Ectodermal cell (in vitro differentiated cells): Measurements from ENCODE around the gene SH2D3C.

Experiments used
- H3K27ac ChIP-seq: 2 replicates; pipeline ENCODE4 v1.7.0; 2013; ENCODE audit warnings: mild to moderate bottlenecking, low read depth, low read length; ENCODE audit not compliant: insufficient read depth, poor library complexity, severe bottlenecking
- H3K27me3 ChIP-seq: 2 replicates; pipeline ENCODE4 v1.7.0; 2013; ENCODE audit warnings: mild to moderate bottlenecking, low read length; ENCODE audit not compliant: insufficient read depth, control insufficient read depth, poor library complexity, severe bottlenecking
- H3K36me3 ChIP-seq: one replicate; pipeline ENCODE4 v1.7.0; 2013; ENCODE audit warnings: low read length; ENCODE audit not compliant: control insufficient read depth, insufficient read depth
- H3K4me1 ChIP-seq: one replicate; pipeline ENCODE4 v1.7.0; 2013; ENCODE audit warnings: low read length; ENCODE audit not compliant: control insufficient read depth, insufficient read depth
- H3K4me3 ChIP-seq: 2 replicates; pipeline ENCODE4 v1.7.0; 2013; ENCODE audit warnings: low read depth, low read length, control low read depth; ENCODE audit not compliant: insufficient read depth
- H3K9me3 ChIP-seq: 2 replicates; pipeline ENCODE4 v1.7.0; 2013; ENCODE audit warnings: mild to moderate bottlenecking, low read length, moderate library complexity; ENCODE audit not compliant: control insufficient read depth
- WGBS, 2 experiments: methylation state at CpG; one replicate each; pipeline ENCODE4 v1.1.7; 2013; ENCODE audit warnings: missing lambda C conversion rate in 2 of 2; 5-methylcytosine and 5-hydroxymethylcytosine counted together

SH2D3C gene

GRCh38 chr9:127739614-127740330, 38.7 kb downstream of the SH2D3C start:
- H3K36me3 ChIP-seq: no peaks in the 10 kb centered on the region
- H3K27me3 ChIP-seq: peaks cover 12% of the 10 kb centered on the region
- H3K4me3 ChIP-seq: no peak overlapping the region
- H3K27ac ChIP-seq: no peak overlapping the region
- no peaks in the 10 kb centered on the region for H3K9me3 ChIP-seq
- H3K4me1 ChIP-seq: no peaks in the 10 kb centered on the region
- 89 to 91% methylated on average over 19 of the region's 19 CpGs for WGBS, 2 experiments

GRCh38 chr9:127738666-127739065, 39.8 kb downstream of the SH2D3C start:
- no peaks in the 10 kb centered on the region for H3K36me3 ChIP-seq
- no peak overlapping the region for H3K4me3 ChIP-seq
- no peak overlapping the region for H3K27ac ChIP-seq
- no peaks in the 10 kb centered on the region for H3K9me3 ChIP-seq
- 92 to 94% methylated on average over 12 to 13 of the region's 13 CpGs for WGBS, 2 experiments
- peaks cover 4% of the 10 kb centered on the region for H3K4me1 ChIP-seq
- peaks cover 12% of the 10 kb centered on the region for H3K27me3 ChIP-seq

- Histone ChIP-seq H3K27ac (peak overlapping the region; percentile 82), H3K4me3 (no peak overlapping the region)
- WGBS, 2 experiments: 37 to 38% methylated on average over 15 of the region's 15 CpGs
Measured at GRCh38 chr9:127735530-127736185, 42.8 kb downstream of the SH2D3C start.

GRCh38 chr9:127734747-127735529, 43.5 kb downstream of the SH2D3C start, which contains the start of gene TOR2A:
Gene TOR2A (minus strand): TSS chr9:127735294. CDS start chr9:127735270, 24 bp downstream.
- H3K9me3 ChIP-seq: no peaks in the 10 kb centered on the region
- 0% methylated on average over 76 of the region's 76 CpGs for WGBS, 2 experiments
- peak within 1 kb of the TSS; percentile 70 for H3K4me3 ChIP-seq
- no peaks in the 10 kb centered on the region for H3K36me3 ChIP-seq
- H3K27me3 ChIP-seq: no peaks in the 10 kb centered on the region
- peak within 1 kb of the TSS; percentile 82 for H3K27ac ChIP-seq
- peaks cover 4% of the 10 kb centered on the region for H3K4me1 ChIP-seq

More at GRCh38 chr9:127735530-127736185, 42.8 kb downstream of the SH2D3C start:
- peaks cover 4% of the 10 kb centered on the region for H3K4me1 ChIP-seq
- no peaks in the 10 kb centered on the region for H3K36me3 ChIP-seq
- peaks cover under 1% of the 10 kb centered on the region for H3K27me3 ChIP-seq
- H3K9me3 ChIP-seq: no peaks in the 10 kb centered on the region

GRCh38 chr9:127734247-127734746, 44.2 kb downstream of the SH2D3C start:
- WGBS, 2 experiments: 65 to 66% methylated on average over 22 of the region's 22 CpGs
- peaks cover 4% of the 10 kb centered on the region for H3K4me1 ChIP-seq
- no peaks in the 10 kb centered on the region for H3K36me3 ChIP-seq
- peak overlapping the region; percentile 70 for H3K4me3 ChIP-seq
- H3K27me3 ChIP-seq: no peaks in the 10 kb centered on the region
- no peaks in the 10 kb centered on the region for H3K9me3 ChIP-seq
- no peak overlapping the region for H3K27ac ChIP-seq

- Histone ChIP-seq H3K4me1 (peaks cover 4% of the 10 kb centered on the region), H3K4me3 (no peak overlapping the region), H3K27ac (no peak overlapping the region), H3K9me3 (no peaks in the 10 kb centered on the region), H3K27me3 (no peaks in the 10 kb centered on the region), H3K36me3 (no peaks in the 10 kb centered on the region)
- 87 to 92% methylated on average over 2 of the region's 2 CpGs for WGBS, 2 experiments
Measured at GRCh38 chr9:127733614-127734013, 44.9 kb downstream of the SH2D3C start.

- no peaks in the 10 kb centered on the region for H3K27me3 ChIP-seq
- H3K4me3 ChIP-seq: no peak overlapping the region
- no peaks in the 10 kb centered on the region for H3K36me3 ChIP-seq
- WGBS, 2 experiments: 95 to 96% methylated on average over 21 of the region's 21 CpGs
- no peak overlapping the region for H3K27ac ChIP-seq
- H3K9me3 ChIP-seq: no peaks in the 10 kb centered on the region
- peaks cover 4% of the 10 kb centered on the region for H3K4me1 ChIP-seq
Measured at GRCh38 chr9:127732444-127732843, 46.0 kb downstream of the SH2D3C start.

- Histone ChIP-seq H3K4me1 (peaks cover 4% of the 10 kb centered on the region), H3K36me3 (no peaks in the 10 kb centered on the region), H3K9me3 (no peaks in the 10 kb centered on the region), H3K4me3 (no peak overlapping the region), H3K27me3 (no peaks in the 10 kb centered on the region), H3K27ac (no peak overlapping the region)
- 91 to 93% methylated on average over 16 of the region's 16 CpGs for WGBS, 2 experiments
Measured at GRCh38 chr9:127731938-127732337, 46.5 kb downstream of the SH2D3C start.

GRCh38 chr9:127730799-127731410, 47.6 kb downstream of the SH2D3C start:
- H3K4me3 ChIP-seq: no peak overlapping the region
- H3K27me3 ChIP-seq: no peaks in the 10 kb centered on the region
- H3K36me3 ChIP-seq: no peaks in the 10 kb centered on the region
- WGBS, 2 experiments: 88 to 93% methylated on average over 9 of the region's 9 CpGs
- H3K9me3 ChIP-seq: no peaks in the 10 kb centered on the region
- peaks cover 4% of the 10 kb centered on the region for H3K4me1 ChIP-seq
- no peak overlapping the region for H3K27ac ChIP-seq
